Lung microvascular endothelial cell (primary cell): Measurements from ENCODE around the gene TMEM158. TPM values are rescaled to one million over a fixed set of nuclear protein-coding genes. Genes with fewer than 3 reads are reported as not detected.

ENCODE experiments used
- DNase-seq, 2 donors: peaks; one replicate each; pipeline versions ENCODE4 v3.0.0 to v3.0.0-alpha.2; 2010; ENCODE audit warnings: low read depth in 2 of 2
- total RNA-seq: library from RNA; depleted of rRNA; stranded (reverse); fragments of >200 nt; gene quantifications from 2 replicates; pipeline ENCODE4 v1.2.1, GENCODE V29; 2014

TMEM158 gene
- total RNA-seq, 1 donor from 2014 or later, result 2.8 TPM

- DNase-seq, result no peak
These were observed 8.2 kb upstream of the TMEM158 start for GRCh38 chr3:45234250-45234649.

- DNase-seq, result no peak
These were observed 6.4 kb upstream of the TMEM158 start for GRCh38 chr3:45232521-45232920.

GRCh38 chr3:45227946-45228345 lies 1.9 kb upstream of the TMEM158 start:
- DNase-seq, result no peak

GRCh38 chr3:45227071-45227820 lies 1.2 kb upstream of the TMEM158 start:
- no peak for DNase-seq

GRCh38 chr3:45225465-45226205 lies 452 bp downstream of the TMEM158 start:
- peak; percentile 41 to 44 for DNase-seq

- peak; percentile 84 to 90 for DNase-seq
These were observed 1.1 kb downstream of the TMEM158 start for GRCh38 chr3:45224824-45225464.

- DNase-seq, result peak in 1 of 2 donors; percentile 31
These were observed 2.0 kb downstream of the TMEM158 start for GRCh38 chr3:45223889-45224727.

- DNase-seq, result no peak
These were observed 6.4 kb downstream of the TMEM158 start for GRCh38 chr3:45219694-45220093.

- DNase-seq, result peak in 1 of 2 donors; percentile 17
These were observed 7.3 kb downstream of the TMEM158 start for GRCh38 chr3:45218578-45219390.

- no peak for DNase-seq
These were observed 10.0 kb downstream of the TMEM158 start for GRCh38 chr3:45216021-45216609.

GRCh38 chr3:45215466-45215865 lies 10.6 kb downstream of the TMEM158 start:
- no peak for DNase-seq

GRCh38 chr3:45214061-45214680 lies 11.9 kb downstream of the TMEM158 start:
- no peak for DNase-seq

- no peak for DNase-seq
These were observed 14.0 kb downstream of the TMEM158 start for GRCh38 chr3:45212095-45212468.

- no peak for DNase-seq
These were observed 14.5 kb downstream of the TMEM158 start for GRCh38 chr3:45211466-45212094.

- DNase-seq, result peak; percentile 81 to 82
These were observed 15.6 kb downstream of the TMEM158 start for GRCh38 chr3:45210308-45211041.

GRCh38 chr3:45209526-45209925 lies 16.6 kb downstream of the TMEM158 start:
- DNase-seq, result no peak

GRCh38 chr3:45208586-45208985 lies 17.5 kb downstream of the TMEM158 start:
- no peak for DNase-seq

GRCh38 chr3:45207446-45207845 lies 18.6 kb downstream of the TMEM158 start:
- no peak for DNase-seq

- peak in 1 of 2 donors; percentile 46 for DNase-seq
These were observed 21.0 kb downstream of the TMEM158 start for GRCh38 chr3:45205126-45205525.
